C4-2B (cell line): ENCODE data around the gene TAS1R3.

Source experiments
- H3K27ac ChIP-seq: fragments of 450-650 bp; 2 replicates; pipeline ENCODE4 v1.5.1; 2017
- ZFX ChIP-seq: fragments of 450-650 bp; IDR thresholded peaks from 2 replicates; pipeline ENCODE4 v1.6.1; 2017
- TF ChIP-seq, protein P1 (sequence below): fragments of 450-650 bp; conservative IDR thresholded peaks from 2 replicates; pipeline ENCODE4 v1.5.1; 2017; ENCODE audit warnings: mild to moderate bottlenecking

The TAS1R3 gene

GRCh38 chr1:1297802-1298424 lies 33.2 kb upstream of the TAS1R3 start:
- TF ChIP-seq ZFX = no peak
- TF ChIP-seq, protein P1, sequence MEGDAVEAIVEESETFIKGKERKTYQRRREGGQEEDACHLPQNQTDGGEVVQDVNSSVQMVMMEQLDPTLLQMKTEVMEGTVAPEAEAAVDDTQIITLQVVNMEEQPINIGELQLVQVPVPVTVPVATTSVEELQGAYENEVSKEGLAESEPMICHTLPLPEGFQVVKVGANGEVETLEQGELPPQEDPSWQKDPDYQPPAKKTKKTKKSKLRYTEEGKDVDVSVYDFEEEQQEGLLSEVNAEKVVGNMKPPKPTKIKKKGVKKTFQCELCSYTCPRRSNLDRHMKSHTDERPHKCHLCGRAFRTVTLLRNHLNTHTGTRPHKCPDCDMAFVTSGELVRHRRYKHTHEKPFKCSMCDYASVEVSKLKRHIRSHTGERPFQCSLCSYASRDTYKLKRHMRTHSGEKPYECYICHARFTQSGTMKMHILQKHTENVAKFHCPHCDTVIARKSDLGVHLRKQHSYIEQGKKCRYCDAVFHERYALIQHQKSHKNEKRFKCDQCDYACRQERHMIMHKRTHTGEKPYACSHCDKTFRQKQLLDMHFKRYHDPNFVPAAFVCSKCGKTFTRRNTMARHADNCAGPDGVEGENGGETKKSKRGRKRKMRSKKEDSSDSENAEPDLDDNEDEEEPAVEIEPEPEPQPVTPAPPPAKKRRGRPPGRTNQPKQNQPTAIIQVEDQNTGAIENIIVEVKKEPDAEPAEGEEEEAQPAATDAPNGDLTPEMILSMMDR = no peak

DNA sequence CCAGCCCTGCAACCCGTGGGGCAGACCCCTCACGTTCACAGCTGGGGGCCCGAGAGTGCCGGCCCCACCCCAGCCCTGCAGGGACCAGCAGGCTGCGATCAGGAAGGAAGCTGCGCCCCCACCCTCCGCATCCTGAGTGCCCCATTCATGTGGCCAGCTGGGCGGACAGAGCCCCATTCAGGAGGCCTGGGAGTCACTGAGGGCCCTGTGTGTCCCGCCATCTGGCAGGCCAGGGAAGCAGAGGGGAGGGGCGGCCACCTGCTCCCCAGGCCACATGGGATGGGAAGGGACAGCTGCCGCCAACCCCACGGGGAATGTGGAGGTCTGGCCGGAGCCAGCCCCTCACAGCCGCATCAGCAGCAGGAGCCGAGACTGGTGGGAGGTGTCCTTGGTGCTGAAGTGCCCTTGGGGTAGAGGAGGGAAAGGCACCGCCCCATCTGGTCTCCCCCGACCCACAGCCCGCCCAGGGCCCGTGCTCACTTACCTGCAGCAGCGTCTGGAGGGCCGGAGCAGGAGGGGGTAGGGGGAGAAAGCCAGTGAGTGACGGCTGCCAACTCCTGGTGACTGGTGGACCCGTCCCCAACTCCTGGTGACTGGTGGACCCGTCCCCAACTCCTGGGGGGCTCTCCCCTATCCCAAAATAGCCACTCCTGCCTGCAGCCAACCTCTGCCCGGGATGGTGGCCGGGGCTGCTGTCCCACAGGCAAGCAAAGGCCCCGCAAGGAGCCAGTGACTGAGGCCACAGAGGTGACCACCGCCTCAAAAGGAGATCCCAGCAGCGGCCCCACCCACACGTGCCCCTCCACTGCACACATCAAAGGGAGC lies 32.0 kb upstream of the TAS1R3 start:
- TF ChIP-seq, protein P1 = no peak
- no peak for TF ChIP-seq ZFX
- H3K27ac ChIP-seq = no peak overlapping the region; the same call in 1 of the 2 replicates

More at GRCh38 chr1:1297802-1298424, 33.2 kb upstream of the TAS1R3 start:
- no peak overlapping the region for H3K27ac ChIP-seq

GRCh38 chr1:1299686-1300351 lies 31.3 kb upstream of the TAS1R3 start:
- H3K27ac ChIP-seq = peak overlapping the region; percentile 27
- TF ChIP-seq, protein P1 = peak; percentile 53
- no peak for TF ChIP-seq ZFX

- peak overlapping the region; percentile 27 for H3K27ac ChIP-seq
- TF ChIP-seq ZFX = no peak
- TF ChIP-seq, protein P1 = no peak; the same call in 1 of the 2 replicates
These were observed 30.7 kb upstream of the TAS1R3 start for GRCh38 chr1:1300352-1300739.

DNA sequence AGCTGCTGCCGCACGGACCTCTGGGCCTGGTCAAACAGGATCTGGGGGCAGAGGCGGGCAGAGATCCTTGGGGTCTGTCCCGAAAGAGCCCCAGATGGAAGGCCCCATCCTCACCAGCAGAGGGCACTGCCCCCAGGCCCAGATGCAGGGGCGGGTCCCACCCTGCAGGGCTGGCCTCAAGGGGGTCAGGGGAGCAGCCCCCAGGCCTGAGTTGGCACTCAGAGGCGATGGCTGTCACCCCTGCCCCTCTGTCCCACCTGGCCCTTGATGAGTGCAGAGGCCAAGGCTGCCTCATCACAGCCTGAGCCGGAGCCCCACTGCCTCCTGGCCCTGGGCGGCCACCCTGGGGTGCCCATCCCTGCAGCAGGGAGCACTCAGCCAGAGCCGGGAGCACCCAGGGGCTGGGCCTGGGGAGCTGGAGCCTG lies 29.1 kb upstream of the TAS1R3 start:
- no peak overlapping the region; the same call in 1 of the 2 replicates for H3K27ac ChIP-seq
- no peak for TF ChIP-seq ZFX
- TF ChIP-seq, protein P1 = peak; percentile 77

- H3K27ac ChIP-seq = no peak overlapping the region
- no peak for TF ChIP-seq ZFX
- TF ChIP-seq, protein P1 = no peak
These were observed 28.1 kb upstream of the TAS1R3 start for GRCh38 chr1:1302951-1303509.
